ENCODE measurements around the gene GCNT2.
"Not testable (repeated sequence)": the region's sequence is repeated elsewhere in the genome, so short reads cannot be mapped to it uniquely, and the experiment has no call there.

Gene GCNT2

GRCh38 chr6:10514049-10514780 is 6.9 kb upstream of the GCNT2 start:
- DNase-seq (ENCODE audit: low read depth in 3 of 3), result no peak

DNA sequence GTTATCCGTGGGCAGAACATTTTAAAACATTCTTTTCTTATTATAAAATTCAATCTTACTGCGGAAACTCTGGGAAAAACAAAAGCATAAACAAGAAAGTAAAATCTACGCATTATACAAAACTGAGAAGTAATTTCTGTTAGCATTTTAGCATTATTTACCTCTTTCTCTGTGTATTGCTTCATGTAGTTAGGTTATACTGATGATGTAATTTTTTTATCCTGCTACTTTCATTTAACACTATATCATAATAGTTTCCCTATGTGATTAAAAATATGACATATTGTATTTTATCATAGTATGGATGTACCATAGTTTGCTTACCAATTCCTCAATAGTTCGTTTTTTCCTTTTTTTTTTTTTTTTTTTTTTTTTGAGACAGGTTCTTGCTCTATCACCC is 4.2 kb upstream of the GCNT2 start:
- no peak for DNase-seq (ENCODE audit: low read depth in 3 of 3)

- DNase-seq (ENCODE audit: low read depth in 3 of 3), result no peak
Measured at GRCh38 chr6:10518557-10519407, 2.4 kb upstream of the GCNT2 start.

DNA sequence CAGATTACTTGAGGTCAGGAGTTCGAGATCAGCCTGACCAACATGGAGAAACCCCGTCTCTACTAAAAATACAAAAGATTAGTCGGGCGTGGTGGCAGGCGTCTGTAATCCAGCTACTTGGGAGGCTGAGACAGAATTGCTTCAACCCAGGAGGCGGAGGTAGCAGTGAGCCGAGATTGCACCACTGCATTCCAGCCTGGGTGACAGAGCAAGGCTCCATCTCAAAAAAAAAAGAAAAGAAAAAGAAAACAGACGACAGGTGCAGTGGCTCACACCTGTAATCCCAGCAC is 1.8 kb upstream of the GCNT2 start:
- not testable (repeated sequence) for DNase-seq (ENCODE audit: low read depth in 3 of 3)

GRCh38 chr6:10520468-10520867 is 683 bp upstream of the GCNT2 start:
- no peak for DNase-seq (ENCODE audit: low read depth in 3 of 3)

- DNase-seq (ENCODE audit: low read depth in 3 of 3), result no peak
Measured at GRCh38 chr6:10522929-10523573, 1.9 kb downstream of the GCNT2 start.

- DNase-seq (ENCODE audit: low read depth in 3 of 3), result no peak
Measured at GRCh38 chr6:10526156-10526555, 5.0 kb downstream of the GCNT2 start.

DNA sequence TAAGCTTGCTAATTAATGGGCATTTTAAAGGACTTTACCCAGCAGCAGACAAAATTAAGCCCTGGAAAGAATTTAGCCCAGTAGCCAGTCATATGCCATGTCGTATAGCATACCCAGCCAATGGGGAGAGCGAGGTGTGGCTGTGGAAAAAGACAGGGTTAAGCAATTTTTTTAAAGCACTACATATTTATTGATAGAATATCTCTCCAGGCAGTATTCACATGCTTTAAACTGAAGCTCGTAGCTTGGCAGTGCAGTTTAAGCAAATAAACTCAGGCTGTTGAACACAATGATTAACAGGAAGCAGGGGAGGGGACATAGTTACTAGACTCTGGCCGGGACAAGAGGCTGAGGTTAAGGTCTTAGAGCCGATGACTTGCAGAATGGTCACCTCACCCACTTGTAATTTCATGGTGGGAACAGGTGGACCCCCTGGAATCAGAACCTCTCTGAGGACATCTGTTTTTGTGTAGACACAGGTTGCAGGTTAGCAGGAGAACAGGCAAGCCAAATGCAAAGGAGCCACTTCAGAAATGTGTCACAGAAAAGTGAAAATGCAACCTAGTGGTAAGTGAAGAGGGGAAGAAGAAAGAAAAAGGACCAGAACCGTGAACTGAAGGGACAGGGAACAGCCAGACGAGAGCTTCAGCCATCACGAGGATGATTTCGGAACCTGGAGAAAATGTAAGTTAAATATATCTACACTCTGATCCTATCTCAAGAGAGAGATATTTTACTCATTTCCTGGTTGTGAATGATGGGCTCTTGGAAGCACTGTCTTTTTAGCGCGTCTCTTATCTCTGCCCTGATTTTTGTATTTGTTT is 7.2 kb downstream of the GCNT2 start:
- DNase-seq (ENCODE audit: low read depth in 3 of 3), result no peak

DNA sequence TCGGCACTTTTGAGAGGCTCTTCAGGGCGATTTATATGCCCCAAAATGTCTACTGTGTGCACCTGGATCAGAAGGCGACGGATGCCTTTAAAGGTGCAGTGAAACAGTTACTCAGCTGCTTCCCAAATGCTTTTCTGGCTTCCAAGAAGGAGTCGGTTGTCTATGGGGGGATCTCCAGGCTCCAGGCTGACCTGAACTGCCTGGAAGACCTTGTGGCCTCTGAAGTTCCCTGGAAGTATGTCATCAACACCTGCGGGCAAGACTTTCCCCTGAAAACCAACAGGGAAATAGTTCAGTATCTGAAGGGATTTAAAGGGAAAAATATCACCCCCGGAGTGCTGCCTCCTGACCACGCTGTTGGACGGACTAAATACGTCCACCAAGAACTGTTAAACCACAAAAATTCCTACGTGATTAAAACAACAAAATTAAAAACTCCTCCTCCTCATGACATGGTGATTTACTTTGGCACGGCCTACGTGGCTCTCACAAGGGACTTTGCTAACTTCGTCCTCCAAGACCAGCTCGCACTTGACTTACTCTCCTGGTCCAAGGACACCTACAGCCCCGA is 8.2 kb downstream of the GCNT2 start:
- DNase-seq (ENCODE audit: low read depth in 3 of 3), result no peak

DNA sequence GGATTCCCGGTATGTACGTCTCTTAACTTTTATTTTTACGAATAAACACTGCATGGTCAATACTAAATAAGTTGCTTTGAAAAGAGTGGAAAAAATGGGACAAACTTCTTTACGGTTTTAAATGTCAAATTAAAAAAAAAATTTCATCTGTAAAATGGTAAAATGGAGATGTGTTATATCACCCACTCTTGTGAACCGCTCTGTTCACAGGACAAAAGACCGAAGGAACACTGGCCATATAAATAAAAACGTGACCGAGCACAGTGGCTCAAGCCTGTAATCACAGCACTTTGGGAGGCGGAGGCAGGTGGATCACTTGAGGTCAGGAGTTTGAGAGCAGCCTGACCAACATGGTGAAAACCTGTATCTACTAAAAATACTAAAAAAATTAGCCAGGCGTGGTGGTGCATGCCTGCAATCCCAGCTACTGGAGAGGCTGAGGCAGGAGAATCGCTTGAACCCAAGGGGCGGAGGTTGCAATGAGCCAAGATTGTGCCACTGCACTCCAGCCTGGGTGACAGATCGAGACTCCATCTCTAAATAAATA is 8.8 kb downstream of the GCNT2 start:
- not testable (repeated sequence) for DNase-seq (ENCODE audit: low read depth in 3 of 3)

- DNase-seq (ENCODE audit: low read depth in 3 of 3), result no peak
Measured at GRCh38 chr6:10531503-10531902, 10.4 kb downstream of the GCNT2 start.

DNA sequence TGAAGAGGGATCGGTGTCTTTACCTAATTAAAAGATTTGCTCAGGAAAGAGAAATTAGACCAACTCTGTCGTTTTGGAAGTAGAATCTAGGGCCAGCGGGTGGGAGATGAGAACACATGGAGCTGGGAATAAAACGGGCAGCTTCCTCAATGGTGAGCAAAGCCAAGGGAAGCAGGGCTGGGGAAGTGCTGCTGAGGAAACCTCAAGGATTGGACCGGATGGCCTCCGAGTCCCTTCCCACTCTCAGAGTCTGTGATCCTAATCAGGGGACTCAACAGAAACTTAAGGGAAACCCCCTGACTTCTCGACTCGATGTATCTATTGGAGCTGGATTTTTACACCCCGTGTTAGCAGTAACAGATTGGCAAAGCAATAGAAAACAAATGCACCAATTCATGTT is 10.8 kb downstream of the GCNT2 start:
- DNase-seq (ENCODE audit: low read depth in 3 of 3), result no peak

DNA sequence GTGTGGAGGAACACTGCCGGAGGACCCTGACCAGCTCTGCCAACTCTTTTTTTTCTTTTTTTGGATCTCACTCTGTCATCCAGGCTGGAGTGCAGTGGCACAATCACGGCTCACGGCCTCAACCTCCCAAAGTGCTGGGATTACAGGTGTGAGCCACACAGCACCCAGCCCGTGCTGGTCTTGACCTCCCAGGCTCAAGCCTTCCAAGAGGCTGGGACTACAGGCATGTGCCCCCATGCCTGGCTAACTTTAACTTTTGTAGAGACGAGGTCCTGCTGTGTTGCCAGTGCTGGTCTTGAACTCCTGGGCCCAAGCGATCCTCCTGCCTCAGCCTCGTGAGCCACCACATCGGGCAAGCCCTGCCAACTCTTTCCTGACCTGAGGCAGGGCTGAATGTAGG is 11.2 kb downstream of the GCNT2 start:
- DNase-seq (ENCODE audit: low read depth in 3 of 3), result no peak

DNA sequence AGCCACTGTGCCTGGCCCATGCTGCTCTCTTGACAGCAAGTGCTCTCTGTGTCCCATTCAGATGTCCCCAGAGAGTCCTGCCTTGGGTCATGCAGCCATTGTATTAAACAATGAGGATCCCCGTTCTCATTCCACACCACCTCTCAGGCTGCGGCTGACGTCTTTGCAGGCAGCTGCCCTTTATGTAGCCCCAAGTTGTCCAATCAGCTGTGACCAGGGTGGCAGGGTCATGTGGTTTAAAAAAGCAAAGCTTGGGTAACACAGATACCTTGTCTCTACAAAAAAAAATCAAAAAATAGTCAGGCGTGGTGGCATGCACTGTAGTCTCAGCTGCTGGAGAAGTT is 13.2 kb downstream of the GCNT2 start:
- no peak for DNase-seq (ENCODE audit: low read depth in 3 of 3)

DNA sequence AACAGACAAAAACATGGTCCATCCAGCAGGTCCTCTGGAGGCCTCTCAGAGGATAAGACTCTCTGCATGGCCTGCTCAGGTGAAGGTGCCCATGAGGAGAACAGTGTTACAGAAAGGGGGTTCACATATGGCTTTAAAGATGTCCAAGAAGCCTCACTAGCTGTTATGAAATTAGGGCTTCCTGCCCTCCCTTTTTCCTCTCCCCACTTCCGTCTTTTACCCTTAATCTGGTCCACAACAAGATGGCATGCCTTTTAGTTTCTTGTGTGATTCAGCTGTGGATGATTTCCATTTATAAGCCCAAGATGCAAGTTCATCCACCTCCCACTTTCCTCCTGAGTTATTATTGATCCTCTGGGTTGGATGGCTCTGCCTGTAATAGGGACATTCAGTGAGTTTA is 14.0 kb downstream of the GCNT2 start:
- DNase-seq (ENCODE audit: low read depth in 3 of 3), result no peak

- DNase-seq (ENCODE audit: low read depth in 3 of 3), result no peak
Measured at GRCh38 chr6:10537726-10538125, 16.6 kb downstream of the GCNT2 start.

- no peak for DNase-seq (ENCODE audit: low read depth in 3 of 3)
Measured at GRCh38 chr6:10540073-10540746, 19.1 kb downstream of the GCNT2 start.

DNA sequence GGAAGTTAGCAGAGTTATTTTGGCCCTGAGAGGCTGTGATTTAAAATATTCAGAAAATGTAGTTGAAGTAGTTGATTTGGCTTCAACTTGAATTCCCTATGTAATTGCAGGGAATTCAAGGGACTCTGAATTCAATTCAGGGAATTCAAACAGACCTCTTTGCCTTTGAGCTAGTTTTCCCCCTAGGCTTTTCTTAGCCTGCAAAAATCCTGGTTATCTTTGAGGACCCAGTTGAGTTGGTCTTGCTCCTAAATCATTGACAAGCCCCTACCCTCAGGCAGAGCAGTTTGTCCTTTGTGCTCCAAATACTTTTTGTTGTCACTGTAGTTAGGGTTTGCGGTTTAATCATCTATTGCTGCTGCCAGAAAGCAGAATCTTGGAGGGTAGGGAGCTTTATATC is 20.4 kb downstream of the GCNT2 start:
- DNase-seq (ENCODE audit: low read depth in 3 of 3), result no peak

DNA sequence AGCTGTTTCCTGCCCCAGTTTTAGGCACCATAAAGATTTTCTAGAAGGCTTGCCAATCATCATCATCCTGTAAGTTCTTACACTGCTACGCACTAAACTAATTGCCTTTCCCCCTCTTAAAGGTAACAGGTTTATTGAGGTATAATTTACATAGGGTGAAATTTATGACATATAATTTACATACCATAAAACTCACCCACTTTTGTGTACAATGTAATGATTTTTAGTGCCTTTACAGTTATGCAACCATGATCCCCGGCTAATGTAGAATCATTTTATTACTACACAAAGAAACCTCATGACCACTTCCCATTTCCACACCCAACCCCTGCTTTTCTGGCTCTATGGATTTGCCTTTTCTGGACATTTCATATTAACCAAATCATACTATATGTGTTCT is 21.1 kb downstream of the GCNT2 start:
- no peak for DNase-seq (ENCODE audit: low read depth in 3 of 3)

- no peak for DNase-seq (ENCODE audit: low read depth in 3 of 3)
Measured at GRCh38 chr6:10543488-10543887, 22.3 kb downstream of the GCNT2 start.

- DNase-seq (ENCODE audit: low read depth in 3 of 3), result no peak
Measured at GRCh38 chr6:10545482-10545881, 24.3 kb downstream of the GCNT2 start.

Data from stimulated activated CD4-positive, alpha-beta T cell treated with anti-CD3 and anti-CD28 coated beads, TNF-alpha, amount 100 ng/mL, for 48 hours (primary cell).